GM18520 (cell line): ENCODE data around the gene SMC5.

ENCODE experiments used
- ATAC-seq: cut with Tn5 transposase; IDR thresholded peaks from one replicate; pipeline ENCODE4 v1.9.1; 2021; ENCODE audit not compliant: unreplicated experiment

Gene SMC5

DNA sequence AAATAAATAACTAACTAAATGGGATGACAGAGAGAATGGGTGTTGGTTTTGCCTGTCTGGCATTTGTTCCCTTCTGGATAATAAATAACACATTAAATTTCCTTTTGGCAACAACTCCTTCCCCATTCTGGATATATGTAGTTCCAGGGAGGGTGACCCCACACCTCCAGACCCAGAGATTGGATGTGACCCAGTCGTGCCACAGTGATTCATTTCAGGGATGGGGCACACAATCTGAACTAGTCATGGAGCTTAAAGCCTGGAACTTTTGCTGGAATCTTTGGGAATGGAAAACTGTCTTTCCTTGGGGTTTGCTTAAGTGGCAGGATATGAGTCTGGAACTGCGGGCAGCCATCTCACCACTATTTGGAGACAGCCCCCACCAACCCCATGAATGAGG is 144.4 kb downstream of the SMC5 start:
- no peak for ATAC-seq

- ATAC-seq, result no peak
Observed at GRCh38 chr9:70403618-70404025, 144.8 kb downstream of the SMC5 start.

DNA sequence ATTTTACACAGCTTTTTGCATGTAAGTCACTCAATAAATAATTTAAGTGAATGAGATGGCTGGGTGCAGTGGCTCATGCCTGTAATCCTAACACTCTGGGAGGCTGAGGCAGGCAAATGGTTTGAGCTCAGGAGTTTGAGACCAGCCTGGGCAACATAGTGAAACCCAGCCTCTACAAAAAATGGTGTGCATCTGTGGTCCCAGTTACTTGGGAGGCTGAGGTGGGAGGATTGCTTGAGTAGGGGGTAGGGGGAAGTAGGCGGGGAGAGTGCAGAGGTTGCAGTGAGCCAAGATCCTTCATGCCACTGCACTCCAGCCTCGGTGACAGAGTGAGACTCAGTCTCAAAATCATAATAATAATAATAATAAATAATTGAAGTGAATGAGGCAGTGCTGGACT is 145.5 kb downstream of the SMC5 start:
- ATAC-seq, result no peak
